ENCODE data around the gene IKZF5.

Gene IKZF5, protein sequence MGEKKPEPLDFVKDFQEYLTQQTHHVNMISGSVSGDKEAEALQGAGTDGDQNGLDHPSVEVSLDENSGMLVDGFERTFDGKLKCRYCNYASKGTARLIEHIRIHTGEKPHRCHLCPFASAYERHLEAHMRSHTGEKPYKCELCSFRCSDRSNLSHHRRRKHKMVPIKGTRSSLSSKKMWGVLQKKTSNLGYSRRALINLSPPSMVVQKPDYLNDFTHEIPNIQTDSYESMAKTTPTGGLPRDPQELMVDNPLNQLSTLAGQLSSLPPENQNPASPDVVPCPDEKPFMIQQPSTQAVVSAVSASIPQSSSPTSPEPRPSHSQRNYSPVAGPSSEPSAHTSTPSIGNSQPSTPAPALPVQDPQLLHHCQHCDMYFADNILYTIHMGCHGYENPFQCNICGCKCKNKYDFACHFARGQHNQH

DNA sequence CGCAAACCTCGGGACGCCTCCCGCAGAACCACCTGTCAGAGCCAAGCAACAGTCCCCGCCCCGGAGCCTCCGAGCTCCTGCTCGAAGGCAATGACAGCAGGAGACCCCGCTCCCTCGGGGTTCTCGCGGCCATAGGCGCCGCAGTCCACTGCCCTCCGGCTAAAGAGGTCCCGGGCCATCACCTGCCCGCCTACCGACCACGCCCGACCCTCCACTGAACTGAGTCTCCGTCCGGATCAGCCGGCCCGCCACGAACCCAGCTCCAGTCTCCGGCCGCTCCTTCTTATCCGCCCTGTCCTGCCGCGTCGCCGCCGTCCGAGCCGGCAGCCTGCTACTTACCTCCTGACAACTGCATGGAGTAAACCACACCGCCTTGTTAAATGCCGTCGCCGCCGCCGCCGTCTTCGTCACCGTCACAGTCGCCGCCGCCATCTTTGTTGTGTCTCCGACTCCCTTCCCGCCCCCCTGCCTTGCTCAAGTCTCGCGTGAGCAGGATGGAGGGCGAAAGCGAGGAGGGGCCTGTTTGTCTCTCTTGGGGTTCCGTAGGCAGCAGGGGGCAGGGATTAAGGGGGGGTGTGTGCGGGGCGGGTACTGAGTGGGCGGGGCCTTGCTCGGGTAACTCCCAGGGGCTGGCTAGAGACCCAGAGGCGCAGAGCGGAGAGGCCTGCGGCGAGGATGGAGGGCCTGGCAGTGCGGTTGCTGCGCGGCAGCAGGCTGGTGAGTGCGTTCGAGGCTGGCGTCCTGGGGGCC, at the start of gene IKZF5, which contains the start of gene ACADSB:
Gene IKZF5, minus strand, starts transcription at position 441 of the 750 bp plus-strand sequence. CDS start 10,170 bp downstream, outside the sequence.
Gene ACADSB, plus strand, starts transcription at position 652 of the 750 bp plus-strand sequence. Its CDS starts 24 bp downstream, at position 676.
- peak; percentile 98 for DNase-seq (ENCODE audit: low spot score)

DNA sequence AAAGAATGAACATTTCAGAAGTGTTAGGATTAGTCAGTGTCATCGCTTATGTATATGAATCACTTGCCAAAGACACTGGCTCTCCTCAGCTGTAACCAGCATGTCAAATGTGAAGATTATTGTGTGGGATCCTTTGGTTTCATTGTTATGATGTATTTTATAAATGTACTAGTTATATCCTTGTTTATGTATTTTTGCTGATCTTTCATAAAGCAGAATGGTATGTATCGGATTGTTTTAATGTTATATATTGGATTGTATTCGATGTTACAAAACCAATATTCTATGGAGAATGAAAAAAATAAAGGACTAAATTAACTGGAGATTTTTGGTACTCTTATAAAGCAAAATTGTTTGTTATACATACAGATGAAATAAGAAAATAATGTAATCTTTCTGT, 49.4 kb upstream of the IKZF5 start:
- no peak for DNase-seq (ENCODE audit: low spot score)

DNA sequence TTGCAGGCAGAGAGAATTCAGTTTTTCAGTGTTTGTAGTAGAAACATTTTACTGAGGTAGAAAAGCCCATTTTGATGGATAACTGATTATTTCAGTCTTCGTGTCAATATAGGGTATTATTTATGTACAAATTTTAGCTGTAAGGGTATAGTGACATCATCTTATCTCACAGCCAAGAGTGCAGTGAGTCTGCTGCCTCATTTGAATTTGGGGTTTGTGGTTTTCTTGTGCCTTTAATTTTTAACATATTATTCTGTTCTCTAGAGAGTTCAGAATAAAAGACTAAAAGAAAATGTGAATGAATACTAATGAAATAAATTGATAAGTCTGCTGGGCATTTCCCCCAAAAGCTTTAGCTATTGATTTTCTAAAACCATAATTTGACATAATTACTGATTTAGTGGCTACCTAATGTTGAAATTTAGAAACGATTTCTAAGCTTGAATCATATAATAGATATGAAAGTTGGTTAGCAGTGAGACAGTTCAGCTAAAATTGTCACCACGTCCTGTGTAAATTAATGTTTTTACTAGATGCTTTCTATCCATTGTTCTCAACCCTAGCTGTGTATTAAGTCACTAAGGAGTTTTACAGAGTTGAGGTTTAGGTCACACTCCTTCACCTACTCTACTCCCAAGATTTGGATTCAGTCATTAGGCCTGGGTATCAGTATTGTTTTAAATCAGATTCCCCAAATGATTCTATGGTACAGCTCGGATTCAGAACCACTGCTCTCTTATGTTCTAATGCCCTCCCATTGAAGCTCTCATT, 37.6 kb upstream of the IKZF5 start:
- no peak for DNase-seq (ENCODE audit: low spot score)

DNA sequence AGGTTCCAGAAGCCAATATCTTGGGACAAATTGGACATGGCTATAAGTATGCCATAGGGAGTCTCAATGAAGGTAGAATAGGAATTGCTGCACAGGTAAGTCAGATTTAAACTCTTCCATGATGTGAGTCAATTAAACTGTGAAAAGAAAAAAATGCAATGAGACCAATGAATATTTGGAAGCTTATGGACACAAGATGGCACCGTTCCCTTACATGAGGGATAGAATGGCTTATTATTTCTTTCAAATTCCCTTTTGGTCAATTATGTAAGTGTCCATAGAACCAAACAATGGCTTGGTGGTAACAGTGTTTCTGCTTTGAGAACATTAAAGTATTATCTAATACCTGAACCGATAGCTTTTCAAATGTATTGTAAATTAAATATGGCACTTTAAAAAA, 35.8 kb upstream of the IKZF5 start:
- peak; percentile 15 for DNase-seq (ENCODE audit: low spot score)

DNA sequence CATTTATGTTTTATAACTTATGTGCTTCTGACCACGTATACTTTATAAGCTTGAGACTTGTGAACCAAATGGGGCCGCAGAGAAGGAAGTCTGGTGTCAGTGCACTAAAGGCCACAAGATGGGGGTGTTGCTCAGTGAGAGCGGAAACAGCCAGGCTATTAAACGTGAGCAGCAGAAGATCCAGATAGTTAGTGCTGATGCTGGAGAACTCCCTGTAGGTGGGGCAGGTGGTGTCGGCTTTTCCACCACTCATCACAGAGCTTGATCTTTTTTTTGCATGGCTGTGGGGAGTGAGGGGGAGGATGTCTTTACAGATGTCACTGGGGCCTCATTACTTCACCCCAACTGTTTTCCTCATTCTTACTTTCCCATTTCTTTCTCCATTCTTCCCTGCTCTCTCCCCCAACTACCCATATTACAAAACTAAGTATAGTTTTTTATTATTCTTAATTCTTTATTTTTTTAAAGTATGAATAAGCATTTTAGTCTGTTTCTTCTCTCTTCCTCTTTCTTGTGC, 34.9 kb upstream of the IKZF5 start:
- peak; percentile 69 for DNase-seq (ENCODE audit: low spot score)

DNA sequence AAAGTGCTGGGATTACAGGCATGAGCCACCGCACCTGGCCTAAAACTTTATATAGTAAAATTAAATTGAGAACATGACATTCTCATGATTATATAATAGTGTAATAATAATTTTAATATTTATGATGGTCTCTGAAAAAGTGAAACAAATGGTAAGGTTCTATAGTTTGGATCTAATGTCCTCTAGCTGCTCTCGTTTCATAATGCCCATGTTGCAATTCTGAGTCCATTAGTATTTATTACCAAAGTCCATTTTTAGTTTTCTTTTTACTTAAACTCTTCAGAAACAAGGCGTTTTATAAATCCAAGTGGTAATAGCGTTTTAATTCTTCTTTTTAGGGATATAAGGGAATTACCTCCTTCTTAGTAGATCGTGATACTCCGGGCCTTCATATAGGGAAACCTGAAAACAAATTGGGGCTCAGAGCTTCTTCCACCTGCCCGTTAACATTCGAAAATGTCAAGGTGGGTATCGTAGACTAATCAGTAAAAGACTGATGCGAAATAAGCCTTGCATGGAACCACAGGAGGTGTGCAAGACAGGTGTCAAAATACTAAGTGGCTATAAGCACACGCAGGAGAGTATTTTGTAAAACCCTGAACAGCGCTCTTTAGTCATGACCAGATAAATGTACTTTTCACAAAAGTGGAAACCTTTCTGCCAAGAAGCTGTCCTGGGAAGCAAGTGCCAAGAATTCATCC, 34.3 kb upstream of the IKZF5 start:
- no peak for DNase-seq (ENCODE audit: low spot score)

DNA sequence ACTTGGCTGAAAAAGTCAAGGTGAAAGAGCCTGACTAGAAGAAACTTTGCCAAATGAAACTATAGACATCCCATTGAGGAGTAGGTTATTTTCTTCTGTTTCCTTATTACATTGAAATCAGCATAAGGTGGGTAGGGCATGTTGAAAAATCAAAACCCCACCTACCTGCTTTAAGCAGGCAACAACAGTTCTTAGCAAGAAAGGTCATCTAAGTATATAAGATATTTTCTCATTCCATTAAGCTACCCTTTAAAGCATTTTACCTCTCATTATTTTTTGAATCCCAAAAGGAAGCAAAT, 31.0 kb upstream of the IKZF5 start:
- DNase-seq (ENCODE audit: low spot score): no peak

DNA sequence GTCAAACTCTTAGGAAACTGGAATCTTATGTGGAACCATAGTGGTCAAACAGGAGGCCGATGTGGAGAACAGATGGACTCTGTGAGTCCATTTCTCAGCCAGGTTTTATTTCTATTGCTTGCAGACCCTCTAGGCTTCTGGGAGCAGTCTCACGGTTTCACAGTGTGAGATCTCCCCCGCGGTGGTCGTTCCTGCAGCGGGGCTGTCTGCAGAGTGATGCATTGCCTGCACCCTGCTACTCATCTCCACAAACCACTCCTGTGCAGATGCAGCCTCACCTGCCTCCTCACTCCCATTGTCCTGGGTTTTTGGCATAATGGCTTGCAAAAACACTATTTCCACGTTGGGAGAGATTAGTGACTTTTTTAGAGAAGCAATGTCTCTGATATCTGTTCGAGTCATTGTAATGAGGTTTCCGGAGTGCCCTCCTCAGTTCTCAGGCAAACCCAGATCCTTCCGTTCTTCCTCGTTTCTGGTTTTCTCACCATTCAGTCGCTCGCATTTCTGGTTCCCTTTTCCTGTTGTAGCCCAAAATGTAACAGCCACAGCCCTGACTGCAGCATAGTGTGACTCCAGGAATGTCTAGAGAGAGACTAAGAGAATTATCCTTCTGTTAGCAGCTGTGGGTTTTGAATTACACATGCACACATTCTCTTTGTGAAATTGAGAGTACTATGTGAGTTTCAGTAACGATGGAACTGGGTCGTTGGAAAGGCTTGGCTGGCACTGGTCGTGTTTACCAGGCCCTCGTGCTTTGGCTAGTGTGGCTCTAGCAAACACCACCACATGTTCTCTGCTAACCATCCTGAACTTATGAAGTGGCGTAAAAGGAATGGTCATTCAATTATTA, 30.4 kb upstream of the IKZF5 start:
- DNase-seq (ENCODE audit: low spot score): no peak

DNA sequence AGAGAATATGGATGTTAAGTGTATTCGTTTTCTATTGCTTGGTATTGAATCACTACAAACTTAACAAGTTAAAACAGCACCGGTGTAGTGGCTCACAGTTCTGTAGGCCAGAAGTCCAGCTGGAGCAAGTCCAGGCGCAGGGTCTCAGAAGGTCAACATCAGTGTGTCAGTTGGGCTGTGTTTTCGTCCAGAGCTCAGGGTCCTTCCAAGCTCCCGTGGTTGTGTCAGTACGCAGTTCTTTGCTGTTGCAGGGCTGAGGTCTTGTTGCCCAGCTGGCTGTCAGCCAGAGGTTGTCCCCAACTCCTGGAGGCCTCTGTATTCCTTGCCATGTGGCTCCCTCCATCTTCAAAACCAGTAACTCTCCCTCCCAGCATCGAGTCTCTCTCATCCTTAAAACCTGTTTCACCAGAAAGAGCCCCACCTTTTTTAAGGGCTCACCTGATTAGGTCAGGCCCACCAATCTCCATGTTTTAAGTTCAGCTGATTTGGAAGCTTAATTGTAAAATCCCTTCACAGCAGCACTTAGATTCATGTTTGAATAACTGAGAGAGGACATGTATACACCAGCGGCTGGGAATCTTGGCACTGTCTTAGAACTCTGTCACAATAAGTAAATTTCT, 27.0 kb upstream of the IKZF5 start:
- no peak for DNase-seq (ENCODE audit: low spot score)

DNA sequence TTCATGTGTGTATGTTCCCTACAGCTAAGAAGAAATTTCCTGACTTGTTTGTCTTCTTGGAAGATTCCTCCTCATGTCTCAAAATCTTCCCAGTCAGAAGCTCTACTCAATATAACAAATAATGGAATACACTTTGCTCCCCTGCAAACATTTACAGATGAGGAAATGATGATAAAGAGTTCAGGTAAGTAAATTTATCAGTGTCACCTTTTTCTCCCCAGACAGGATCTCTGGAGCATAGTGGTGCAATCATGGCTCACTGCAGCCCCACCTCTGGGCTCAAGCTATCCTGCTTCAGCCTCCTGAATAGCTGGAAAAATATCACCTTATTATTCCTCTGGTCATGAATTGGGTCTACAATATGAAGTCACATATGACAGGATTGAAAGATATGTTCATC, 25.7 kb upstream of the IKZF5 start:
- DNase-seq (ENCODE audit: low spot score): no peak

DNA sequence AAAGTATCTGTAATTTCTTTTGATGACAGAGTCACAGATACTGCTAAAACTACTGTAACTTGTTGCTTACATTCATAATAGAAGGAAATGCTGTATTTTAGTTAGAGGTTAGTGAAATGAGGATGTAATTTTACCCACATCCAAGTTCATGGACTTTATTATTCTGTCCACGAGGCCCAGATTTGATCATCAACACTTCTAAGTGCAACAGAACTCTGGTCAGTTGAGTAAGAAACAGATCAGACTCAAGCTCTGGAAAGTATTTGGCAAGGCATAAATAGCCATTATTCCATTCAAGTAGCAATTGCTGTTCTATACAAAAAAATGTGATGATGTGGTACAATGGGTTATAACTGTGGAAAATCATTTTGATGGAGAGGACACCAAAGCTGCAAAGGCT, 22.5 kb upstream of the IKZF5 start:
- DNase-seq (ENCODE audit: low spot score): no peak

DNA sequence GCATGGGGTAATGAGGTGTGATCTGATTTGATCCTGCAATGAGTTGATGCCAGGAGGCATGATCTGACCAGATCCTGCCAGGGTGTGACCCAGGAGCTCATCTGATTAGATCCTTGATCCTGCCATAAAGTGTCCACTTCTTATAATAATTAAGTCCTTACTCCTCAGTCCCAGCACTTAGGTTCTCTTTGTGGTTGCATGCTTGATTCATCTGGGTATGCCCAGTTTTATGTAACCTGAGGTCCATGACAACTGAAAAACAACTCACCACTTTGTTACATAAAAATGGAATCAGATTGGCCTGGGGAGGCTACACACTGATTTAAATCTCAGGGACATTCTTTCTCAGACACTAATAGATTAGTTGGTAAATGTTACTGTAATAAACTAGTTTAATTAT, 19.3 kb upstream of the IKZF5 start:
- DNase-seq (ENCODE audit: low spot score): no peak

DNA sequence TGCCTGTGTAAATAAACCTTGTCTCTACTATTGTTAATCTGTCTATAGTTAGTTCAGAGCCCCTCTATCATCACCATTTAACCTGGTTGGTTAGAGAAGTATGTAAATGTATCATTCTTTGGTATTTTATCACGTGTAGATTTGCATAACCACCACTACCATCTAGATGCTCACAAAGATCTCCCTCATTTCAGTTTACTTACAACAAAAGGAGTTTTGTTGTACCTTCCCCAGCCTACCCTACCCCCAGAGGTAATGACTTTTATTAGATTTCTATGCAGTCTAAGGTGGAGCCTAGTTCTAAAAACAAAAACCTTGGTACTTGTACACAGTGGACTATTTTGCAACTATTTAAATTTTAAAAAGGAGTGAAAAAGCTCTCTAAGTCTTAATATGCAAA, 17.7 kb upstream of the IKZF5 start:
- DNase-seq (ENCODE audit: low spot score): no peak

DNA sequence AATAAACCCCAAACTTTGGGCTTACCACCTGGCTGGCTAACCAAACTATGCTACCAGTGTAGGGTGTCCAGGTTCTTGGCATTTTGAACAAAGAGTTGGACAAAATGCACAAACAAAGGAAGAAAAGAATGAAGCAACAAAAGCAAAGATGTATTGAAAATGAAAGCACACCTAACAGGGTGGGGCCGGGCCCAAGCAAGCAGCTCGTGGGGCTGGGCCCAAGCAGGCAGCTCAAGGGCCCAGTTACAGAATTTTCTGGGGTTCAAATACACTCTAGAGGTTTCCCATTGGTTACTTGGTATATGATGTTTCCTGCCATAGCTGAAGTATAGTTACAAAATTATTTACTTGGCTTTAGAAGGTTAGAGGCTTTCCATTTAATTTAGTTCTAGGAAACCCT, 15.9 kb upstream of the IKZF5 start:
- no peak for DNase-seq (ENCODE audit: low spot score)

DNA sequence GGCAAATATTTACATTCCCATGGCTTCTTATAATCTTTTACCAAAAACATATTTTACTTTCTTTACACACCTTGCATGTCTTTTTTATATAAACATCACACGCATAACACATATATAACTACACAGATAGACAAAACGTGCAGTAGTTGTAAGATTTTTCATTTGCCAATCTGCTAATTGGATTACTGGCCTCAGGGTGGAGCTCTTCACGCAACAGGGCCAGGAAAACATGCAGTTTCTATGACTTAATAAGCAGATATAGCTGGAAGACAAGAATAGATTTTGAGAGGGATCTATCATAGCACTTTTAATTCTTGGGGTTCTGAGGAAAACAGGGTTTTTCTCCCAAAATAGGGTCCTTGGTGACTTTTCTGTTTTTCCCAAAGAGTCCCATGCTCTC, 12.9 kb upstream of the IKZF5 start:
- DNase-seq (ENCODE audit: low spot score): no peak

DNA sequence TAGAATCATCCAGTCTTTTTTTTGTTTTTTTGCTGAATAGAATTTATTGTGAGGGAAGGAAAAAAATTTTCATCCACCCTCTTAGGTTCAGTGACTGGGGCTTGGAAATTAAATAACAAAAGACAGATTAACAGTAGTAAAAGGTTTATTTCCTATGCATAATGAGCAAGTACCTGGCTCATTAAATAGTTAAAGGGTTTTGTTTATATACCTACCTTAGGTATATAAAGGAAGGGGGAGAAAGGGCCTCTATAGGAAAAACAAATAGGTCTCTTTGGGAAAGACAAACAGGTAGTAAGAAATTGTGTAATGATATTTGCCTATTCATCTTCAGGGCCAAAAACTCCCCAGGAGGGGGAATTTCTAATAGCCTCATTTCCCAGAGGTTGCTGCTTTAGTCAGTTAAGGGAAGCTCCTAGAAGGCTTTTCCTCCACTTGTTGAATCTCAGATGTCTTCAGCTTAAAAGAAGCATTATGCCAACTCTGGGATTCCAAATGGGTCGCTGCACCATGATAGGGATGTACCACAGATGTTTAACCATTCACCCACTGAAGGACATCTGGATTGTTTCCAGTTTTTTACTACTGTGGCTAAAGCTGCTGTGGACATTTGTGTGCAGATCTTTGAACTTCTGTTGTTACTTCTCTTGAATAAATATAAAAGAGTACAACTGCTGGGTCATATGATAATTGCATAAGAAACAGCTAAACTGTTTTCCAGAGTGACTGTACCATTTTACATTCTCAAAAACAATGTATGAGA, 11.5 kb upstream of the IKZF5 start:
- DNase-seq (ENCODE audit: low spot score): no peak

DNA sequence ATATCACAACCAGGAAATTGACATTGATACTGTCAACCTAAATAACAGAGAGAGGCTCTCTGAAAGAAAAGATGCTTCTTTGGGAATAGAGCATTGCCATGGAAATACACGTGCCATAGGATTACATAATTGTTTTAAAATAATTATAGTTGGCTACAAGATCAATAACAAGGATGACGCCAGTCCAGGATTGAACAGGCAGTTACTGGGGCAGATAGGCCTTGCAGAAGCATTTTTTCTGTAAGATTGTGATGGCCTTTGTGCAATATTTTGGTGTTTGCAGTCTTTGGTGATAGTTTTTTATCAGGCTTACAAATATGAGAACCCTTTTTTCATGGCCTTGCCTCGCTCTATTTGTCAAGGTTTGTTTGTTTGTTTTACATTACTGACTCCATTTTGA, 10.7 kb upstream of the IKZF5 start:
- no peak for DNase-seq (ENCODE audit: low spot score)

DNA sequence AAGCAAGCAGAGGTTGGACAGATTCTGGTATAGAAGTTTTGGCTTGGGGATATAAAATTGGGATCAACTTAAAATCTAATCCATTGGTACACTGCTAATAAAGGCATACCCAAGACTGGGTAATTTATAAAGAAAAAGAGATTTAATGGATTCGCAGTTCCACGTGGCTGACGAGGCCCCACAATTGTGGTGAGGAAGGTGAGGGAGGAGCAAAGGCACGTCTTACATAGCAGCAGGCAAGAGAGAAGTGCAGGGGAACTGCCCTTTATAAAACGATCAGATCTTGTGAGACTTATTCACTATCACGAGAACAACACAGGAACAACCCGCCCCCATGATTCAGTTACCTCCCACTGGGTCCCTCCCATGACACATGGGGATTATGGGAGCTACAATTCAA, 9.9 kb upstream of the IKZF5 start:
- DNase-seq (ENCODE audit: low spot score): no peak

DNA sequence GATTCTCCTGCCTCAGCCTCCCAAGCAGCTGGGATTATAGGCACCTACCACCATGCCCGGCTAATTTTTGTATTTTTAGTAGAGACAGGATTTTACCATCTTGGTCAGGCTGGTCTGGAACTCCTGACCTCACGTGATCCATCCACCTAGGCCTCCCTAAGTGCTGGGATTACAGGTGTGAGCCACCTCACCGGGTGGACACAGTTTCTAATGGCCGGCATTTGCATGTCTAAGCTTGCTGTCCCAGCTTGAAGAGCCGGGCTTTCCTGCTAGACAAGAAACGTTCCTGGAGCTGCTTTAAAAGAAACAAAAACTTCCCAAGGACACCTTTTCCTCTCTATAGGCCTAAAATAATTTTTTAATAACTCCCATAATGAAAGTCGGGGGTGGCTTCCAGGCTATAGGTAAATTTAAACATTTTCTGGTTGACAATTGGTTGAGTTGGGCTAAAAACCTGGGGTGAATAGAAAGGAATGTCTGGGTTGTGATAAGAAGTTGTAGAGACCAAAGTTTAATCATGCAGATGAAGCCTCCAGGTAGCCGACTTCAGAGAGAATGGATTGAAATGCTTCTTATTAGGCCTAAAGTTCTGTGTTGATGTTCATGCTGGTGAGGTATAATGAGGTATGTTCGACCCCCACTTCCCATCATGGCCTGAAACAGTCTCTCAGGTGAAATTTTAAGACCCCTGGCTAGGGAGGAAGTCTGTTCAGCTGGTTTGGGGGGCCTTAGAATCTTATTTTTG, 9.0 kb upstream of the IKZF5 start:
- no peak for DNase-seq (ENCODE audit: low spot score)

Data from cerebellar cortex (tissue), 1 donor.